Stimulated activated CD4-positive, alpha-beta T cell treated with anti-CD3 and anti-CD28 coated beads, Interleukin-15, amount 100 ng/mL, for 1 hour (primary cell): ENCODE results near the gene ATF7IP.

Experiments used
- DNase-seq, 2 donors: peaks; one replicate each; pipeline ENCODE4 v3.0.0-alpha.2; 2020; ENCODE audit warnings: low read depth in 1 of 2, low spot score in 1 of 2

Gene ATF7IP

GRCh38 chr12:14410177-14410576 lies 44.7 kb downstream of the ATF7IP start:
- DNase-seq, result no peak

- no peak for DNase-seq
Measured at GRCh38 chr12:14410841-14411569, 45.5 kb downstream of the ATF7IP start.

- DNase-seq, result no peak
Measured at GRCh38 chr12:14416658-14417057, 51.2 kb downstream of the ATF7IP start.

- peak in 1 of 2 donors; percentile 22 for DNase-seq
Measured at GRCh38 chr12:14417715-14418114, 52.2 kb downstream of the ATF7IP start.

GRCh38 chr12:14418451-14418890 lies 53.0 kb downstream of the ATF7IP start:
- no peak for DNase-seq

GRCh38 chr12:14422516-14423230 lies 57.2 kb downstream of the ATF7IP start:
- no peak for DNase-seq

GRCh38 chr12:14424545-14424944 lies 59.1 kb downstream of the ATF7IP start:
- DNase-seq, result no peak

- DNase-seq, result no peak
Measured at GRCh38 chr12:14426792-14427191, 61.3 kb downstream of the ATF7IP start.

- no peak for DNase-seq
Measured at GRCh38 chr12:14427929-14428328, 62.4 kb downstream of the ATF7IP start.

- no peak for DNase-seq
Measured at GRCh38 chr12:14430394-14430986, 65.0 kb downstream of the ATF7IP start.

- DNase-seq, result no peak
Measured at GRCh38 chr12:14431975-14432374, 66.5 kb downstream of the ATF7IP start.

- no peak for DNase-seq
Measured at GRCh38 chr12:14435627-14436026, 70.1 kb downstream of the ATF7IP start.

GRCh38 chr12:14442221-14442881 lies 76.9 kb downstream of the ATF7IP start:
- no peak for DNase-seq

GRCh38 chr12:14443531-14443930 lies 78.0 kb downstream of the ATF7IP start:
- DNase-seq, result no peak

- no peak for DNase-seq
Measured at GRCh38 chr12:14450479-14450878, 85.0 kb downstream of the ATF7IP start.

- no peak for DNase-seq
Measured at GRCh38 chr12:14452336-14452735, 86.9 kb downstream of the ATF7IP start.

GRCh38 chr12:14452865-14453264 lies 87.4 kb downstream of the ATF7IP start:
- no peak for DNase-seq

- no peak for DNase-seq
Measured at GRCh38 chr12:14454098-14454907, 88.8 kb downstream of the ATF7IP start.

GRCh38 chr12:14460212-14460841 lies 94.8 kb downstream of the ATF7IP start:
- DNase-seq, result no peak

GRCh38 chr12:14471497-14471896 lies 106.0 kb downstream of the ATF7IP start:
- no peak for DNase-seq
